ENCODE data around the gene SFTPA1.

DNA sequence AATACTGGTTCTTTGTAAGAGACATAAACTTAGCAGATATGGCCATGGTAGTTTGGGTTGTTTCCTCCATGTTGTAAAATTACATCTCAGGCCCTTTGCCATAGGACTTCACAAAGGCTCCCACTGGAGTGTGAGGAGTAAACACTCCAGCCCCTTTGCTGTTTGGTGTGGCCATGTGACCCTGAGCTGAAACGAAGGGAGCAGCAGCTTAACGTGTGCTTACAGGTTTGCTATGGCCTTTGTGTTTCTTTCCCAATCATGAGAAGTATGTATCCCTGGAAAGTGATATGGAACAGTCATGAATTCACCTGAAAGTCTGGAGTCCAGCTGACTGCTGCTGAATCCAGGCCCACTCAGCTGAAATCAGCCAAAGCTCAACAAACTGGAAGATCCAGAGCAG lies 23.8 kb upstream of the SFTPA1 start:
- TF ChIP-seq, protein P1, sequence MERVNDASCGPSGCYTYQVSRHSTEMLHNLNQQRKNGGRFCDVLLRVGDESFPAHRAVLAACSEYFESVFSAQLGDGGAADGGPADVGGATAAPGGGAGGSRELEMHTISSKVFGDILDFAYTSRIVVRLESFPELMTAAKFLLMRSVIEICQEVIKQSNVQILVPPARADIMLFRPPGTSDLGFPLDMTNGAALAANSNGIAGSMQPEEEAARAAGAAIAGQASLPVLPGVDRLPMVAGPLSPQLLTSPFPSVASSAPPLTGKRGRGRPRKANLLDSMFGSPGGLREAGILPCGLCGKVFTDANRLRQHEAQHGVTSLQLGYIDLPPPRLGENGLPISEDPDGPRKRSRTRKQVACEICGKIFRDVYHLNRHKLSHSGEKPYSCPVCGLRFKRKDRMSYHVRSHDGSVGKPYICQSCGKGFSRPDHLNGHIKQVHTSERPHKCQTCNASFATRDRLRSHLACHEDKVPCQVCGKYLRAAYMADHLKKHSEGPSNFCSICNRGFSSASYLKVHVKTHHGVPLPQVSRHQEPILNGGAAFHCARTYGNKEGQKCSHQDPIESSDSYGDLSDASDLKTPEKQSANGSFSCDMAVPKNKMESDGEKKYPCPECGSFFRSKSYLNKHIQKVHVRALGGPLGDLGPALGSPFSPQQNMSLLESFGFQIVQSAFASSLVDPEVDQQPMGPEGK (CRISPR knock-in tag; IDR thresholded peaks at IDR 0.05; ENCODE audit: borderline replicate concordance), result no peak
- TF ChIP-seq SNAI2 (CRISPR knock-in tag; IDR thresholded peaks at IDR 0.05) (no peak), OSR1 (CRISPR knock-in tag; IDR thresholded peaks at IDR 0.05) (no peak)

Data from SK-N-SH treated with all-trans-retinoic acid at 6 μM for 48 hours (cell line).